Measurements from ENCODE around the gene GPR37L1.
"Not testable (repeated sequence)": the region's sequence is repeated elsewhere in the genome, so short reads cannot be mapped to it uniquely, and the experiment has no call there.

Gene GPR37L1

GRCh38 chr1:202106340-202107254, 16.1 kb upstream of the GPR37L1 start:
- DNase-seq (ENCODE audit: low read depth, low spot score), result no peak
- no peak overlapping the region for H3K4me3 ChIP-seq (ENCODE audit: low read length)

DNA sequence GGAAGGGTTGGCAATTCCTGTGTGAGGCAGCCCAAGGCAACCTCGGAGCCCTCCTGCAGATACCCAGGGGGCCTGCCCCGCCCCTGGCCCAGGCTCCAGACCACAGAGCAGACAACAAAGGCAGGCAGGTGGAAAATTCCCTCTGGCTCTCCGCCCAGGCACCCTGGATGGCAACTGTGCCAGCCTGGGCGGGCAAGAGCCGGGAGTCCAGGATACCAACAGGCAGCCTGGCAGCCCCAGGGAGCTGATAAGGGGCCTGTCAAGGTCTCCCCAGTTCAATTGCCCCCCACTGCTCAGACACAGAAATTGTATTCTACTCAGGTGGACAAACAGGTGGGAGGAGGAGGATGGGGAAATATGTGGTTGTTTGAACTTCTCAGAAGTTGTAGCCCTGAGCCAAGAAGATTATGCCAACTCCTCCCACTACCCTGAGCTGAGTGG, 15.4 kb upstream of the GPR37L1 start:
- H3K4me3 ChIP-seq (ENCODE audit: low read length), result no peak overlapping the region

DNA sequence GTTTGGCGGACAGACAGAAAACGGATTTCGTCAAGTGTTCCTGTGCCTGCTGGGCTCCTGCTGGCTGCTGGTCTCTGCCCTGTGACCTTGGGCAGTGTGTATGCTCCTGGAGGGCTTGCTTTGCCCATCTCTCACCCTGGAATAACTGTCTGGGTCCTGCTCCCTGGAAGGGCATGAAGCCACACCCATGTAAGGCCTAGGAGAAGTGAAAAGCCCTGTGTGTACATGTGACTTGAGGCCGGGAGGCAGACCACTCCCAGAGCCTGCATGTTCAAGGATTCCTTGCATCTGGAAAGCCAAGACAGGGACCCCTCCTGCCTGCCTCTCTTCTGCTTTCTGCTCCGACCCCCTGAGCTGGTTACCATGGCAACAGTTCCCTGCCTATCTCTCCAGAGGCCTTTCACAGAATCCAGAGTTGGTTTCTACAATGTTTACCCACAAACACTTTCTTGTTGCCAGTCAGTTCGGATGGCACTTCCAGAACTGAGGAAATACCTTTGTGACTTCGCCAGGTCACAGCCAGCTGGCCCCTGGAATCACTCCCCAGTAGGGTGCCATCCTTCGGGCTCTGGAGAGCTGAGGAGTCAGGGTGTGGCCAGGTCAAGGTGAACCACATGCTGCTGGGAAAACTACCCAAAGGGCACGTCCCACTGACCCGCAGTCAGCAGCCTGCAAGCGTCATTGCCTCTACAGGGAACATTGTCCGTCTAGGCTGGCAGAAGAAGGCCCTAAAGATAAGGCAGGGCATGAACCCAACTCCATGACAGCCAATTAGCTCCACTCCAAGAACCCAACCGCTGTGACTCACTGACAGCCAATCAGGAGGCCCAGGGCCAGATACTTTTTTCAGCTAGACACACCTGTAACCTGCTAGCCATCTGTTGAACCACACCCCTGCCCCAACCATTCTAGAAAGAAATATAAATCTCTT, 14.7 kb upstream of the GPR37L1 start:
- H3K4me3 ChIP-seq (ENCODE audit: low read length), result no peak overlapping the region
- no peak for DNase-seq (ENCODE audit: low read depth, low spot score)

More for the DNA sequence above, 15.4 kb upstream of the GPR37L1 start:
- DNase-seq (ENCODE audit: low read depth, low spot score), result no peak

DNA sequence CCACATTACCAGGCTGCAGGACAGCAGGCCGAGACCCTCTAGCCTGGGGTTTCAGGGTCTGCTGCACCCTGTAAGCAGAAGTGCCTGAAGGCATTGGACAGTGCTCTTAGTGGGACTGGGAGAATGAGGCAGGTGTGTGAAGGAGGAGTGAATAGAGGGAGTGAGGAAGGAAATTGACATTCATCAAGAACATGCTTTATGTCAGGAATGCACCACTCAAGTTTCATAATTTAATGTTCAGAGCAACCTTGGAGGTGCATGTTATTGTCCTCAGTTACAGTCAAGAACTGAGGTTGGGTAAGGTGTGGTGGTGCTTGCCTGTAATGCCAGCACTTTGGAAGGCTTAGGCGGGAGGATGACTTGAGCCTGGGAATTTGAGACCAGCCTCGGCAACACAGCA, 11.7 kb upstream of the GPR37L1 start:
- DNase-seq (ENCODE audit: low read depth, low spot score), result no peak
- H3K4me3 ChIP-seq (ENCODE audit: low read length), result no peak overlapping the region

GRCh38 chr1:202111589-202111988, 11.1 kb upstream of the GPR37L1 start:
- H3K4me3 ChIP-seq (ENCODE audit: low read length); DNase-seq (ENCODE audit: low read depth, low spot score): not testable (repeated sequence)

DNA sequence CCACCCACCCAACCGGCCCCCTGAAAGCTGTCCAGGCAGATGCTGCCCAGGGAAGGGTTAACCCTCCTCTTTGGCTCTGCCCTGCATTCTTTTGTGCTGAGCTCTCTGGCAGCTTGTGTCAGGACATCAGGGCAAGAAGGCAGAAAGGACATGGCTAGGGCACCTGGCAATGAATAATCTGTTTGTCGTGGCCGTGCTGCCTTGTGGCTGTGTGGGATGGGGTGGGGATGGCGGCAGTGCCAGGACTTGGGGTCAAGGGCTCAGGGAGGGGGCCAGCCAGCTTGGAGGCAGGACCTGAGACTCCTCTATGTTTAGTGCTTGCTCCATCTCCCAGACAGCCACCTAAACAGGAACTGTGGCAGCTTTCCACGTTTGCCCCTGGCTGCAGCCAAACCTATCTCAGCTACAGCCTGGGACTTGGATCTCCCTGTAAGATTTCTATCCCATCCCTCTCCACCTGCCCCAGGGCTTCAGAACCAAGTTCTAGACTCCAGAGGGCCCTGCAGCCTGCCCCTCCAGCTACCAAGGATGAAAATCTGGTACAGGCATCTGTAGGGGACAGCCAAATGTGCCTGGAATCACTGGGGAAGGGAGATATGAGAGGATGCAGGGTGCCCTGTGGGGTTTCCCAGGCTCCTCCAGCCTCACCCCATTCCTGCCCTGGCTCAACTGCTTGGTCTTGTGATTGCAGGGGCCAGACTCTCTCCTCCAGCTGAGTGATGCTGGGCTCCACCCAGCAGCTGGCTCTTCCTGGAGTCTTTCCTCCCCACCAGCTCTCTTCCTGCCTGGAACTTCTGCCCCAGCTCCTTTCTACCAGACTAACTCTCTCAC, 9.6 kb upstream of the GPR37L1 start:
- H3K4me3 ChIP-seq (ENCODE audit: low read length), result no peak overlapping the region
- no peak for DNase-seq (ENCODE audit: low read depth, low spot score)

DNA sequence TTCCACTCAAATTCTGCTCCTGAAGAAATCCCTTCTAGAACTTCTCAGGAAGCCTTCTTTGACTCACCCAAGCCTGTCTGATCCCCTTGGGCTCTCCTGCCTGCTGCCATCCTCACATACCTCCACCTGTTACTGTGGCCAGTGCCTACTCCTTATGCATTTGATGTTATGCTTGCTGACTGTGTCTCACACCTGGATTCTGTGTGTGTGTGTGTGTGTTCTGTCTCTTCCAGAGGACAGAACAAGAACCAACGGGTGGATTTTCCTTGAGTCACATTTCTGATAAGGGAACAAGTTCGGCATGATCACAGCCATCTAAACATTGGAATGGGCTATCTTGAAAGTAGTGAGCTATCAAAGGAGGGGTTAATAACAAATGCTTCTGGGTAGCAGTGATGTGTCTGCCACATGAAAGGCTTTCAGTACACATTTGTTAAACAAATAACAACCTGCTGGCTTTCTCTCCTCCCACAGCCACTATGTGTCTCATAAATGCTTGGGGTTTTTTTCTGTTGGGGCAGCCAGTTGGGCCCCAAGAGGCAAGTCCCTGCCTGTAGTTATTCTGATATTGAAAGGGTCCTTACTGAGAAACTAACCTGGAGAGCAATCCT, 8.9 kb upstream of the GPR37L1 start:
- H3K4me3 ChIP-seq (ENCODE audit: low read length), result no peak overlapping the region
- DNase-seq (ENCODE audit: low read depth, low spot score), result no peak

- DNase-seq (ENCODE audit: low read depth, low spot score), result no peak
- no peak overlapping the region for H3K4me3 ChIP-seq (ENCODE audit: low read length)
Measured at GRCh38 chr1:202116287-202116686, 6.4 kb upstream of the GPR37L1 start.

GRCh38 chr1:202117898-202118371, 4.8 kb upstream of the GPR37L1 start:
- H3K4me3 ChIP-seq (ENCODE audit: low read length), result no peak overlapping the region
- DNase-seq (ENCODE audit: low read depth, low spot score), result no peak

DNA sequence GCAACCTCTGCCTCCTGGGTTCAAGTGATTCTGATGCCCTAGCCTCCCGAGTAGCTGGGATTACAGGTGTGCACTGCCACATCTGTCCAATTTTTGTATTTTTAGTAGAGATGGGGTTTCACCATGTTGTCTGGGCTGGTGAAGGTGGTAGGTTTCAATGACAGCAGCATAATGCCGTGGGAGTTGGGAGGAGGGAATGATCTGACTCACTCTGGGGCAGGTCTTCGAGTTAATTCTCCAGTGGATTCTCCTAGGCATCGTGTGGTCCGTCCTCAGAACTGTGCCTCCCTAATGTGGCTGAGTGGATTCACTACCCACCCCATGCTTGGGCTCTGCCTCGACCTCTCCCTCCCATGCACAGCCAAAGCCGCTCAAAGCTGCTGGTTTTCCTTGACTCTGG, 1.7 kb upstream of the GPR37L1 start:
- H3K4me3 ChIP-seq (ENCODE audit: low read length), result no peak overlapping the region
- no peak for DNase-seq (ENCODE audit: low read depth, low spot score)

GRCh38 chr1:202123336-202123813, 658 bp downstream of the GPR37L1 start:
- H3K4me3 ChIP-seq (ENCODE audit: low read length), result no peak overlapping the region
- no peak for DNase-seq (ENCODE audit: low read depth, low spot score)

- no peak for DNase-seq (ENCODE audit: low read depth, low spot score)
- H3K4me3 ChIP-seq (ENCODE audit: low read length), result no peak overlapping the region
Measured at GRCh38 chr1:202124142-202124541, 1.4 kb downstream of the GPR37L1 start.

DNA sequence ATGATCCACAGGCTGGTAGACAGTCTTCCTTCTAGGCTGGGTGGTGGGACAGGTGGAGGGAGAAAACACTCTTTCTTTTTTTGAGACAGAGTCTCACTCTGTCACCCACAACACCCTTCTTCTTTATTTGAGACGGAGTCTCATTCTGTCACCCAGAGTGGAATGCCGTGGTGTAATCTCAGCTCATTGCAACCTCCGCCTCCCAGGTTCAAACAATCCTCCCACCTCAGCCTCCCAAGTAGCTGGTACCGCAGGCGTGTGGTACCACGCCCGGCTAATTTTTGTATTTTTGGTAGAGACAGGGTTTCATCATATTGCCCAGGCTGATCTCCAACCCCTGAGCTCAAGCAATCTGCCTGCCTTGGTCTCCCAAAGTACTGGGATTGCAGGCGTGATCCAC, 2.9 kb downstream of the GPR37L1 start:
- H3K4me3 ChIP-seq (ENCODE audit: low read length), result no peak overlapping the region
- DNase-seq (ENCODE audit: low read depth, low spot score), result no peak

DNA sequence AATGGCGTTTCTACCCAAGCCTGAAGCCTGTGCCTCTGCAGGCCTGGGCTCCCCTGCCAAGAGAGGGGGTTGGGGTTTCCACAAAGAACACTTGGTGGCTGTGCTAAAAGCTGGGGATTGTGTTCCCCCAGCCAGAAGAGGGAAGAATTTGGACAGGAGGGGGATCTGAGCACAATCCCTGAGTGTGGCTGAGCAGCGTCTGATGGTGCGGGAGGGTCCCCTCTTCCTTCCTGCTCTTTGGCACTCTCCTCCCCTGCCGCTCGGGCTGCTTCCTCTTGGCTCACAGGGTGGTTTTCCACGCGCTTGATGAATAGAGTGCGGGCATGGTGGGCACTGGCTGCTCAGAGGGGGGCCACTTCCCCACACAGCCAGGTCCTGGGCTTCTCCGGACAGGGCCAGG, 3.7 kb downstream of the GPR37L1 start:
- DNase-seq (ENCODE audit: low read depth, low spot score), result no peak
- H3K4me3 ChIP-seq (ENCODE audit: low read length), result no peak overlapping the region

- no peak overlapping the region for H3K4me3 ChIP-seq (ENCODE audit: low read length)
- no peak for DNase-seq (ENCODE audit: low read depth, low spot score)
Measured at GRCh38 chr1:202127061-202127460, 4.3 kb downstream of the GPR37L1 start.

GRCh38 chr1:202127836-202128622, 5.3 kb downstream of the GPR37L1 start:
- no peak overlapping the region for H3K4me3 ChIP-seq (ENCODE audit: low read length)
- no peak for DNase-seq (ENCODE audit: low read depth, low spot score)

- no peak for DNase-seq (ENCODE audit: low read depth, low spot score)
- no peak overlapping the region for H3K4me3 ChIP-seq (ENCODE audit: low read length)
Measured at GRCh38 chr1:202129453-202130296, 7.0 kb downstream of the GPR37L1 start.

Measured in Jurkat, Clone E6-1 (cell line).